Urinary bladder (tissue), 4 donors: ENCODE results near the gene WTAP. TPM values are rescaled to one million over a fixed set of nuclear protein-coding genes. Genes with fewer than 3 reads are reported as not detected.

Experiments used
- DNase-seq: peaks from one replicate; pipeline ENCODE4 v3.0.0-alpha.2; 2015; ENCODE audit errors: extremely low spot score
- H3K27ac ChIP-seq: one replicate; pipeline ENCODE4 v1.5.1; 2013; ENCODE audit warnings: low read depth, mild to moderate bottlenecking, moderate library complexity
- H3K36me3 ChIP-seq: one replicate; pipeline ENCODE4 v1.6.1; 2013; ENCODE audit warnings: mild to moderate bottlenecking, moderate library complexity; ENCODE audit not compliant: insufficient read depth
- H3K4me1 ChIP-seq: one replicate; pipeline ENCODE4 v1.6.1; 2013; ENCODE audit warnings: mild to moderate bottlenecking, moderate library complexity; ENCODE audit not compliant: insufficient read depth
- H3K4me3 ChIP-seq: one replicate; pipeline ENCODE4 v1.5.1; 2013; ENCODE audit warnings: low read depth, low read length
- WGBS: extraction: QIAGEN DNeasy Blood & Tissue Kit; methylation state at CpG from one replicate; pipeline ENCODE4 v1.1.7; 2013; 5-methylcytosine and 5-hydroxymethylcytosine counted together
- polyA plus RNA-seq: library from polyadenylated mRNA; stranded (reverse); fragments of 200-250 nt; gene quantifications from one replicate; pipeline ENCODE4 v1.2.3, GENCODE V29; 2013
- total RNA-seq: library from RNA; depleted of rRNA; stranded (reverse); fragments of >200 nt; gene quantifications from one replicate; pipeline ENCODE4 v1.2.3, GENCODE V29; 2014
- donor health status: healthy with polysubstance abuse.
- donor health status: healthy.

Gene WTAP
- total and polyA plus RNA-seq, 2 donors, result 73.5 to 103 TPM

- 85% methylated on average over 6 of the region's 6 CpGs for WGBS
- DNase-seq, result no peak
- no peaks in the 10 kb centered on the region for H3K4me1 ChIP-seq
- no peak overlapping the region for H3K4me3 ChIP-seq
- peaks cover 5% of the 10 kb centered on the region for H3K36me3 ChIP-seq
- H3K27ac ChIP-seq, result no peak overlapping the region
Observed at GRCh38 chr6:159753081-159753872, 26.0 kb downstream of the WTAP start.

DNA sequence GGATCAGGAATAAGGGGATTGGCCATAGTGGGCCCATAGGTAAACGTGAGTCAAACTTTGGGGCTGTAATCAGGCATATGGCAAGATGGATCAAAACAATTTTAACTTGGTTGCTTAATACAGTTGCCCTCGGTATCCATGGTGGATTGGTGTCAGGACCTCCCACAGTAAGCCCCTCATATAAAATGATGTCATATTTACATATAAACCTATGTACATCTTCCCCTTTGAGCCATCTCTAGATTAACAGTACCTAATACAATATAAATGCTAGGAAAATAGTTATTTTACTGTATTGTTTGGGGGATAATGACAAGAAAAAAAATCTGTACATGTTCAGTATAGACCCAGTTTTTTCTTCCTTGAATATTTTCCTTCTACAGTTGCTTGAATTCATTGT lies 27.1 kb downstream of the WTAP start:
- Histone ChIP-seq H3K27ac (no peak overlapping the region), H3K4me3 (no peak overlapping the region), H3K4me1 (no peaks in the 10 kb centered on the region), H3K36me3 (peaks cover 5% of the 10 kb centered on the region)
- 82% methylated on average over 2 of the region's 2 CpGs for WGBS
- DNase-seq, result no peak

GRCh38 chr6:159754959-159755914 lies 27.9 kb downstream of the WTAP start:
- H3K4me3 ChIP-seq, result no peak overlapping the region
- H3K36me3 ChIP-seq, result peaks cover 5% of the 10 kb centered on the region
- H3K27ac ChIP-seq, result no peak overlapping the region
- WGBS, result 75% methylated on average over 15 of the region's 15 CpGs
- no peaks in the 10 kb centered on the region for H3K4me1 ChIP-seq
- DNase-seq, result no peak

- DNase-seq, result no peak
- H3K4me3 ChIP-seq, result no peak overlapping the region
- 90% methylated on average over 4 of the region's 4 CpGs for WGBS
- H3K36me3 ChIP-seq, result peaks cover 3% of the 10 kb centered on the region
- no peak overlapping the region for H3K27ac ChIP-seq
- no peaks in the 10 kb centered on the region for H3K4me1 ChIP-seq
Observed at GRCh38 chr6:159756508-159756907, 29.2 kb downstream of the WTAP start.

DNA sequence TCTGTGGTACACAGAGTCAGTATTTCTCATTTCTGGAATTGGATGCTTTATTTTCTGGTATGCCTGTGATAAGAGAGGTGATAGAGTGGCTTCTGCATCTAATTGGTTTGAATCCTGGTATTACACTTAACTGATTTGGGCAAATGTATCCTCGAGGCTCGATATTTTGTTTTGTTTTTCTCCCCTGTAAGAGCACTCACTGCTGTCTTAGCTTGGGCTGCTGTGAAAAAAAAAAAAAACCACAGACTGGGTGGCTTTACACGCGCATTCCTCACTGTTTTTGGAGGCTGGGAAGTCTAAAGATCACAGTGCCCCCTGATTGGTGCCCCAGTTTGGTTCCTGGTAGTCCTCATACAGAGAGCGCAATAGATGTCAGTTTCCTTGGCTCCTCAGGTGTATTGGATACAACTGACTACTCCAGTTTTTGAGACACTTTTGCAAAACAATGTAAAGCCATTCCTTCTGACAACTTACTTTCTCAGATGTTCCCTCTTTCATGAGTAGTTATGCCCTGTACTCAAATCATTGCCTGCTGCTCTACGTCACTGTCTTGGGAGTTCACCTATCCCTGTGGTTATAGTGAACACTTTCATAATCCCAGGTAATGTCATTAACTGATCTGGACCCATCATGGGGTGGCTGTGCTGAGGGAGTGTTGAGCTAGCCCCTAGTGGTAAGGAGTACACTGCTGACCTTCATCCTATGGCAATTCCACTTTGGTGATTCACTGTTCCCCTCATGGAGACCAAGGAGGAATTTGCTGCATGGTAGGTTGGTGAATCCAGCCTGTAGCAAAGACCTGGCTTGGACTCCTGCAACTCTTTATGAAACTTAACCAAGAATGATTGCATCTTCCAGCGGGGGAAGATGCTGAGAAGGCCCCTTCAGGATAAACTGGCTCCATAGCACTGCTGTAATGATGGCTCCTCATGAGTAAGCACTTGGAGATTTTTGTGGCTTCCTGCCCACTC lies 31.0 kb downstream of the WTAP start:
- H3K27ac ChIP-seq, result no peak overlapping the region
- 92% methylated on average over 7 of the region's 7 CpGs for WGBS
- H3K4me3 ChIP-seq, result no peak overlapping the region

GRCh38 chr6:159759645-159760044 lies 32.3 kb downstream of the WTAP start:
- WGBS, result 43% methylated on average over 1 of the region's 2 CpGs
- Histone ChIP-seq H3K4me1 (no peaks in the 10 kb centered on the region), H3K4me3 (no peak overlapping the region), H3K27ac (no peak overlapping the region), H3K36me3 (no peaks in the 10 kb centered on the region)
- no peak for DNase-seq

More for the DNA sequence above, 31.0 kb downstream of the WTAP start:
- Histone ChIP-seq H3K36me3 (no peaks in the 10 kb centered on the region), H3K4me1 (no peaks in the 10 kb centered on the region)
- no peak for DNase-seq

GRCh38 chr6:159760602-159761057 lies 33.3 kb downstream of the WTAP start:
- 52% methylated on average over 3 of the region's 3 CpGs for WGBS
- no peaks in the 10 kb centered on the region for H3K36me3 ChIP-seq
- H3K27ac ChIP-seq, result no peak overlapping the region
- H3K4me3 ChIP-seq, result no peak overlapping the region
- no peak for DNase-seq
- no peaks in the 10 kb centered on the region for H3K4me1 ChIP-seq

- no peaks in the 10 kb centered on the region for H3K4me1 ChIP-seq
- WGBS, result 7% methylated on average over 45 of the region's 45 CpGs
- peak overlapping the region; percentile 74 for H3K4me3 ChIP-seq
- H3K36me3 ChIP-seq, result no peaks in the 10 kb centered on the region
- peak overlapping the region; percentile 91 for H3K27ac ChIP-seq
- DNase-seq, result peak; percentile 2
Observed at GRCh38 chr6:159761129-159761872, 34.0 kb downstream of the WTAP start.

DNA sequence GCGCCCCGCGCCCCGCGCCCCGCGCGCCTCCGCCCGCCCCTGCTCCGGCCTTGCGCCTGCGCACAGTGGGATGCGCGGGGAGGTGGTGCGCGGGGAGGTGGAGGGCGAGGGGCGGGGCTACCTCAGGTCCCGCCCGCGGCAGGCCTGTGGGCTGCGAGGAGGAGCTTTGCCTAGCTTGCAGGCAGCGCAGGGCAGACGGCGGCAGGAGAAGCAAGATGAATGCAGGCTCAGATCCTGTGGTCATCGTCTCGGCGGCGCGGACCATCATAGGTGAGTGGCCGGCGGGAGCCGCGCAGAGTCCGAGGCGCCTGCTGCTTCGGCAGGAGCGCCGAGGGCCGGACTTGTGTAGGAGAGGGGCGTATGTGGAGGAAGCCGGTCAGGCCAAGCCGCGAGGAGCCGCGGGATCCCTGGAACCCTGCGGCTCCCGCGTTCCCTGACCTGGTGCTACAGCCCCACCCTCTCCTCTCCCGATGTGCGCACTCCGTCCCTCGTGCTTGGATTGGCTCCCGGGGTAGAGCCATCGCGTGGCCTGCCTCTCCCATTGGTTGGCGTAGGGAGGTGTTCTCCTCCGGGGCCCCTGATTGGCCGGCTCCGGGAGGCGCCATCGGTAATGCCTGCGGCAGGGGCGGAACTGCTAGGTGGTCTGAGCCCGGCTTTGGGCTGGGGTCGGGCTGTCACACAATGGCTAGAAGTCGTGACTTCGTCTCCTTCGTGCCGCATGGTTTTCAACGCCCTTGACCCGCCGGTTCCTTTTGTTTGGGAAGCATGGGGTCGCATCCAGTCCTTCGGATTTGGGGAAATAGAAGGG lies 34.8 kb downstream of the WTAP start, which contains the start of gene ACAT2:
Gene ACAT2, plus strand, starts transcription at position 173 of the 808 bp plus-strand sequence. Its CDS starts 43 bp downstream, at position 216.
- Histone ChIP-seq H3K4me3 (peak within 1 kb of the TSS; percentile 74), H3K36me3 (no peaks in the 10 kb centered on the region), H3K27ac (peak within 1 kb of the TSS; percentile 97), H3K4me1 (no peaks in the 10 kb centered on the region)
- peak; percentile 92 for DNase-seq
- under 1% methylated on average over 76 of the region's 76 CpGs for WGBS

GRCh38 chr6:159762681-159763293 lies 35.5 kb downstream of the WTAP start:
- DNase-seq, result no peak
- Histone ChIP-seq H3K4me3 (peak overlapping the region; percentile 74), H3K27ac (peak overlapping the region; percentile 65), H3K4me1 (no peaks in the 10 kb centered on the region), H3K36me3 (no peaks in the 10 kb centered on the region)
- 14% methylated on average over 16 of the region's 16 CpGs for WGBS

- Histone ChIP-seq H3K4me3 (no peak overlapping the region), H3K36me3 (no peaks in the 10 kb centered on the region), H3K4me1 (no peaks in the 10 kb centered on the region), H3K27ac (no peak overlapping the region)
- no peak for DNase-seq
Observed at GRCh38 chr6:159766906-159767305, 39.6 kb downstream of the WTAP start.
